C4-2B (cell line): ENCODE data around the gene CEP72.

Source experiments
- CTCF ChIP-seq: fragments of 450-650 bp; conservative IDR thresholded peaks from 2 replicates; pipeline ENCODE4 v1.5.1; 2017; ENCODE audit warnings: mild to moderate bottlenecking
- ZFX ChIP-seq: fragments of 450-650 bp; IDR thresholded peaks from 2 replicates; pipeline ENCODE4 v1.6.1; 2017

- TF ChIP-seq CTCF (no peak), ZFX (no peak)
These were observed 43.3 kb upstream of the CEP72 start for GRCh38 chr5:568809-569208.
